ELF-1 (cell line): ENCODE results near the gene RAVER2.
"Not testable (repeated sequence)": the region's sequence is repeated elsewhere in the genome, so short reads cannot be mapped to it uniquely, and the experiment has no call there.

ENCODE experiments used
- DNase-seq: peaks from one replicate; pipeline ENCODE4 v3.0.0-alpha.2; 2016; ENCODE audit warnings: low read depth, low spot score

Gene RAVER2

GRCh38 chr1:64745986-64746940 lies 1.4 kb downstream of the RAVER2 start:
- DNase-seq = no peak

- DNase-seq = no peak
Measured at GRCh38 chr1:64748222-64748621, 3.3 kb downstream of the RAVER2 start.

GRCh38 chr1:64748706-64749105 lies 3.8 kb downstream of the RAVER2 start:
- DNase-seq = no peak

- DNase-seq = no peak
Measured at GRCh38 chr1:64750092-64750491, 5.2 kb downstream of the RAVER2 start.

- no peak for DNase-seq
Measured at GRCh38 chr1:64750875-64751274, 6.0 kb downstream of the RAVER2 start.

- no peak for DNase-seq
Measured at GRCh38 chr1:64754173-64754572, 9.3 kb downstream of the RAVER2 start.

- no peak for DNase-seq
Measured at GRCh38 chr1:64755361-64755760, 10.5 kb downstream of the RAVER2 start.

GRCh38 chr1:64756770-64757169 lies 11.9 kb downstream of the RAVER2 start:
- DNase-seq = no peak

- no peak for DNase-seq
Measured at GRCh38 chr1:64757213-64757612, 12.3 kb downstream of the RAVER2 start.

- DNase-seq = no peak
Measured at GRCh38 chr1:64758233-64758632, 13.4 kb downstream of the RAVER2 start.

GRCh38 chr1:64759968-64760367 lies 15.1 kb downstream of the RAVER2 start:
- no peak for DNase-seq

- DNase-seq = no peak
Measured at GRCh38 chr1:64765012-64765411, 20.1 kb downstream of the RAVER2 start.

GRCh38 chr1:64765826-64766225 lies 21.0 kb downstream of the RAVER2 start:
- DNase-seq = no peak

- DNase-seq = no peak
Measured at GRCh38 chr1:64766429-64766828, 21.6 kb downstream of the RAVER2 start.

- no peak for DNase-seq
Measured at GRCh38 chr1:64769482-64769881, 24.6 kb downstream of the RAVER2 start.

GRCh38 chr1:64769971-64770370 lies 25.1 kb downstream of the RAVER2 start:
- no peak for DNase-seq

GRCh38 chr1:64773306-64773705 lies 28.4 kb downstream of the RAVER2 start:
- not testable (repeated sequence) for DNase-seq

- DNase-seq = no peak
Measured at GRCh38 chr1:64775113-64775512, 30.2 kb downstream of the RAVER2 start.

- not testable (repeated sequence) for DNase-seq
Measured at GRCh38 chr1:64782044-64782443, 37.2 kb downstream of the RAVER2 start.

GRCh38 chr1:64782848-64783247 lies 38.0 kb downstream of the RAVER2 start:
- not testable (repeated sequence) for DNase-seq

- DNase-seq = no peak
Measured at GRCh38 chr1:64790832-64791487, 46.1 kb downstream of the RAVER2 start.

GRCh38 chr1:64798872-64799271 lies 54.0 kb downstream of the RAVER2 start:
- no peak for DNase-seq
